OCI-LY7 (cell line): Measurements from ENCODE around the gene TASL. TPM values are rescaled to one million over a fixed set of nuclear protein-coding genes. Genes with fewer than 3 reads are reported as not detected.

Experiments
- Bru-seq: library from RNA; stranded (reverse); fragments of 400-500 nt; gene quantifications from one replicate; lab custom pipeline; 2021; lab: Mats Ljungman, UMichigan
- BruChase-seq, 2 experiments: library from RNA; stranded (reverse); fragments of 400-500 nt; gene quantifications; one replicate each; lab custom pipeline; 2021; lab: Mats Ljungman, UMichigan
- BruUV-seq: library from RNA; stranded (reverse); fragments of 400-500 nt; replicated peaks from 2 replicates; lab custom pipeline; 2021; lab: Mats Ljungman, UMichigan
- CTCF ChIA-PET: fragments of 300-600 bp; sonication (Branson Sonifier 250); formaldehyde crosslinking; loops from one replicate; lab custom pipeline; 2022; ENCODE audit warnings: antibody characterized with exemption; ENCODE audit not compliant: unreplicated experiment; lab: Charles Lee
- POLR2A ChIA-PET: fragments of 300-600 bp; sonication (Branson Sonifier 250); formaldehyde crosslinking; loops from one replicate; lab custom pipeline; 2022; ENCODE audit warnings: antibody characterized with exemption; lab: Charles Lee
- DNase-seq: peaks from one replicate; pipeline ENCODE4 v3.0.0-alpha.2; 2015; ENCODE audit warnings: low spot score
- H2AFZ ChIP-seq: fragments of 200-600 bp; sonication (generic), shearing (Covaris generic); 2 replicates; pipeline ENCODE4 v1.6.1; 2014; ENCODE audit warnings: mild to moderate bottlenecking, antibody characterized with exemption, low read length, moderate library complexity
- H3K27ac ChIP-seq: fragments of 200-600 bp; sonication (generic); 2 replicates; pipeline ENCODE4 v1.5.1; 2014; ENCODE audit warnings: mixed run types, low read depth, mild to moderate bottlenecking, moderate library complexity, low read length, inconsistent platforms; ENCODE audit not compliant: poor library complexity, severe bottlenecking
- H3K36me3 ChIP-seq: fragments of 200-600 bp; sonication (generic); 2 replicates; pipeline ENCODE4 v1.6.1; 2014; ENCODE audit warnings: mild to moderate bottlenecking, antibody characterized with exemption, low read length, moderate library complexity, mixed read lengths; ENCODE audit not compliant: insufficient read depth
- H3K4me1 ChIP-seq: fragments of 200-600 bp; sonication (generic); 2 replicates; pipeline ENCODE4 v1.5.1; 2014; ENCODE audit warnings: mild to moderate bottlenecking, low read length; ENCODE audit not compliant: insufficient read depth, poor library complexity, severe bottlenecking
- H3K4me2 ChIP-seq: fragments of 200-600 bp; sonication (generic); 2 replicates; pipeline ENCODE4 v1.6.1; 2014; ENCODE audit warnings: mild to moderate bottlenecking, low read length
- H3K4me3 ChIP-seq: fragments of 200-600 bp; sonication (generic); 2 replicates; pipeline ENCODE4 v1.5.1; 2014; ENCODE audit warnings: mild to moderate bottlenecking, low read depth, low read length; ENCODE audit not compliant: poor library complexity, severe bottlenecking
- H3K79me2 ChIP-seq: fragments of 200-600 bp; sonication (generic); 2 replicates; pipeline ENCODE4 v1.6.1; 2016; ENCODE audit warnings: low read depth, mild to moderate bottlenecking, low read length, moderate library complexity, mixed read lengths; ENCODE audit not compliant: insufficient read depth
- H3K9me2 ChIP-seq: fragments of 200-600 bp; sonication (generic); 2 replicates; pipeline ENCODE4 v1.6.1; 2016; ENCODE audit warnings: mild to moderate bottlenecking, low read length, mixed read lengths; ENCODE audit not compliant: insufficient read depth
- H3K9me3 ChIP-seq: fragments of 200-600 bp; sonication (generic); 2 replicates; pipeline ENCODE4 v1.6.1; 2014; ENCODE audit warnings: mild to moderate bottlenecking, mixed run types, low read length, mixed read lengths
- H4K20me1 ChIP-seq: fragments of 200-600 bp; sonication (generic); 2 replicates; pipeline ENCODE4 v1.6.1; 2014; ENCODE audit warnings: mild to moderate bottlenecking, antibody characterized with exemption, low read length, moderate library complexity, mixed read lengths; ENCODE audit not compliant: insufficient read depth
- EZH2phosphoT487 ChIP-seq: fragments of 200-600 bp; sonication (generic); IDR thresholded peaks from 2 replicates; pipeline ENCODE4 v1.6.1; 2018; ENCODE audit warnings: low read depth, borderline replicate concordance, mild to moderate bottlenecking, mixed run types, antibody characterized with exemption, low read length, moderate library complexity, mixed read lengths
- intact Hi-C: fragments of 100-400 bp; cut with micrococcal nuclease; formaldehyde crosslinking; loops from one replicate; pipeline ENCODE4 v1.10.0; 2022; ENCODE audit not compliant: unreplicated experiment
- long read RNA-seq: library from polyadenylated mRNA; stranded (forward); transcript quantifications from one replicate; pipeline ENCODE4 v2.0.0, GENCODE V29; 2022
- total RNA-seq, 2 experiments: library from RNA; depleted of rRNA in 1 of 2; stranded (reverse); fragments of >200 nt in 1 of 2; shearing (Covaris generic) in 1 of 2; gene quantifications; 2 replicates each; pipeline ENCODE4 v1.2.3, GENCODE V29; 2014 to 2022
- TF ChIP-seq, protein P1 (sequence below): fragments of 200-600 bp; sonication (generic); conservative IDR thresholded peaks from 2 replicates; pipeline ENCODE4 v1.5.1; 2014; ENCODE audit warnings: mild to moderate bottlenecking, antibody characterized with exemption, low read length, moderate library complexity, mixed read lengths

The TASL gene, protein sequence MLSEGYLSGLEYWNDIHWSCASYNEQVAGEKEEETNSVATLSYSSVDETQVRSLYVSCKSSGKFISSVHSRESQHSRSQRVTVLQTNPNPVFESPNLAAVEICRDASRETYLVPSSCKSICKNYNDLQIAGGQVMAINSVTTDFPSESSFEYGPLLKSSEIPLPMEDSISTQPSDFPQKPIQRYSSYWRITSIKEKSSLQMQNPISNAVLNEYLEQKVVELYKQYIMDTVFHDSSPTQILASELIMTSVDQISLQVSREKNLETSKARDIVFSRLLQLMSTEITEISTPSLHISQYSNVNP
- total RNA-seq (2014; rRNA removed; shearing (Covaris generic)) (0.13 TPM in 1 of 2 replicates, not detected in the other), total RNA-seq (2022) (0.26 TPM in 1 of 2 replicates, not detected in the other), Bru-seq, nascent RNA (percentile 18 among the genes with signal in this experiment), BruChase-seq, experiment 1, labeled RNA remaining after a 6-hour chase (percentile 16 among the genes with signal in this experiment), BruChase-seq, experiment 2, labeled RNA remaining after a 2-hour chase (percentile 18 among the genes with signal in this experiment)
- long read RNA-seq, result 0 reads

DNA sequence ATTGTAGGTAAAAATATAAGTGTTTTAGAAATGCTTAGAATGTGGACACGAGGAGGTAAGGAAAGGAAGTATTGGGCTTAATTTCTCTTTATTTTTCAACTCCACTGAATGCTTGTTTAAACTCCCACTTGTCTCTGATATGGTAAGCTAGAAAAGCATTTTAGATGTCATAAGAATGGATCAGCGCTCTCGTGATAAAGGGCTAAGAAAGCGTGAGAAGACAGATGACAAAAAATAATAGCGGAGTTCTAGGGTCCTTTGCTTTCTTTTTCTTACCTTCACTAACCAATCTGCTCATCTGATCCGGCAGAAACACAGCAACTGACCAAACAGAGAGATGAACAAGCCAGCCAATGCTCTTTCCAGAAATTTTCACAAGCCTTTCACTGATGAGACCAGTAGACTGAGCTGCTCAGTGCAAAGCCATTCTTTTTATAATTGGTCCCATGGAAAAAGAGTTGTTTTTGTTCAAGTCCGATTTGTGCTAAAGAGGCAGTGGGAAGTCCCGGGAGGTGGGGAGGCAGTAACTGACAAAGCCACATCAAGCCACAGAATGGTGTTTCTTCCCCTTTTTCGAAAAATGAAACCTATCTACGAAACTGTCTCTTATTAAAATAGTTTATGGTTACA is at the start of gene TASL:
TSS of gene TASL (minus strand) at position 405 of the 630 bp plus-strand sequence. CDS start 17,411 bp downstream, outside the sequence.
- CTCF ChIA-PET, result no interaction called here
- H3K9me2 ChIP-seq, result no peaks in the 10 kb centered on the region
- H3K4me2 ChIP-seq, result peak within 1 kb of the TSS; percentile 58
- H3K4me3 ChIP-seq, result peak within 1 kb of the TSS; percentile 60
- H2AFZ ChIP-seq, result peak within 1 kb of the TSS; percentile 2
- POLR2A ChIA-PET, result no interaction called here
- H3K27ac ChIP-seq, result peak within 1 kb of the TSS; percentile 11
- H3K9me3 ChIP-seq, result no peaks in the 10 kb centered on the region
- H3K36me3 ChIP-seq, result no peaks in the 10 kb centered on the region
- no TSS peak for BruUV-seq
- no peaks in the 10 kb centered on the region for H4K20me1 ChIP-seq
- H3K4me1 ChIP-seq, result peaks cover 15% of the 10 kb centered on the region
- no peak for TF ChIP-seq EZH2phosphoT487
- TF ChIP-seq, protein P1, sequence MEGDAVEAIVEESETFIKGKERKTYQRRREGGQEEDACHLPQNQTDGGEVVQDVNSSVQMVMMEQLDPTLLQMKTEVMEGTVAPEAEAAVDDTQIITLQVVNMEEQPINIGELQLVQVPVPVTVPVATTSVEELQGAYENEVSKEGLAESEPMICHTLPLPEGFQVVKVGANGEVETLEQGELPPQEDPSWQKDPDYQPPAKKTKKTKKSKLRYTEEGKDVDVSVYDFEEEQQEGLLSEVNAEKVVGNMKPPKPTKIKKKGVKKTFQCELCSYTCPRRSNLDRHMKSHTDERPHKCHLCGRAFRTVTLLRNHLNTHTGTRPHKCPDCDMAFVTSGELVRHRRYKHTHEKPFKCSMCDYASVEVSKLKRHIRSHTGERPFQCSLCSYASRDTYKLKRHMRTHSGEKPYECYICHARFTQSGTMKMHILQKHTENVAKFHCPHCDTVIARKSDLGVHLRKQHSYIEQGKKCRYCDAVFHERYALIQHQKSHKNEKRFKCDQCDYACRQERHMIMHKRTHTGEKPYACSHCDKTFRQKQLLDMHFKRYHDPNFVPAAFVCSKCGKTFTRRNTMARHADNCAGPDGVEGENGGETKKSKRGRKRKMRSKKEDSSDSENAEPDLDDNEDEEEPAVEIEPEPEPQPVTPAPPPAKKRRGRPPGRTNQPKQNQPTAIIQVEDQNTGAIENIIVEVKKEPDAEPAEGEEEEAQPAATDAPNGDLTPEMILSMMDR, result no peak
- intact Hi-C loops, result loop anchor here (2.0 to 5.0 kb wide), 2 partner anchors 19 to 75 kb away; partner anchors contain the start of gene GK
- peak; percentile 57 for DNase-seq
- H3K79me2 ChIP-seq, result no peaks in the 10 kb centered on the region

DNA sequence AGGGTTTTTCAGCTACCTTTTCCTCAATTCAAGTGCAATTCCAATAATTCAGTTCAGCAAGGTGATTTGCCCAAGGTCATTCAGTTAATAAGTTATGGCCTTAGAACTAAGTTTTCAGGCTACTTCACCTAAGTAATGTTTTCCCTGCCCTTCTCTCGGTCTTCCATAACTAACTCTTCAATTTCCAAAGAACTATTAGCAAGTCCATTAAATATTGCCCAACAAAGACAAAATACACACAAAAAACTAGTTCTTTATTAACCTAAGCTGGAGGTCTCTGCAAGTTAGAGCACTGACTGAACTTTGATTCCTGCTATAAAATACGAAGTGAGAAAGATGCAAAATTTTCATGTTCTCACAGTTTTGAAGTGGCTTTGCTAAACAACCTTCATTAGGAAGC is 48.8 kb upstream of the TASL start:
- intact Hi-C loops, result no loop called here
- DNase-seq, result no peak
- TF ChIP-seq, protein P1, result no peak
- TF ChIP-seq EZH2phosphoT487, result no peak

More for the DNA sequence above, 48.8 kb upstream of the TASL start:
- Histone ChIP-seq H3K27ac (no peak overlapping the region), H3K4me1 (no peaks in the 10 kb centered on the region), H3K4me3 (no peak overlapping the region), H3K9me3 (no peaks in the 10 kb centered on the region), H2AFZ (no peak overlapping the region), H4K20me1 (no peaks in the 10 kb centered on the region), H3K79me2 (no peaks in the 10 kb centered on the region), H3K9me2 (no peaks in the 10 kb centered on the region), H3K36me3 (no peaks in the 10 kb centered on the region), H3K4me2 (no peak overlapping the region)
- ChIA-PET CTCF (no interaction called here), POLR2A (no interaction called here)
- no TSS peak for BruUV-seq
